Fibroblast of mammary gland (primary cell): ENCODE results near the gene ENDOV.
A peak's percentile ranks its signal among the peaks of the same experiment; 100 is the strongest.

Source experiments
- DNase-seq: peaks from one replicate; pipeline ENCODE4 v3.0.0-alpha.2; 2010; ENCODE audit warnings: low read depth
- H3K4me3 ChIP-seq: 2 replicates; pipeline ENCODE4 v1.5.1; 2011; ENCODE audit warnings: low read depth, mild to moderate bottlenecking, low read length, moderate library complexity; ENCODE audit not compliant: control insufficient read depth
- CTCF ChIP-seq: conservative IDR thresholded peaks from 2 replicates; pipeline ENCODE4 v1.5.1; 2011; ENCODE audit warnings: low read depth, low read length, inconsistent platforms; ENCODE audit not compliant: control insufficient read depth, insufficient read depth

ENDOV gene

GRCh38 chr17:80439499-80439898 is 24.5 kb downstream of the ENDOV start:
- no peak overlapping the region for H3K4me3 ChIP-seq
- no peak for DNase-seq
- TF ChIP-seq CTCF: no peak

GRCh38 chr17:80441133-80441578 is 26.2 kb downstream of the ENDOV start:
- no peak for TF ChIP-seq CTCF
- H3K4me3 ChIP-seq: no peak overlapping the region
- peak; percentile 28 for DNase-seq

- no peak for DNase-seq
- TF ChIP-seq CTCF: no peak
- no peak overlapping the region for H3K4me3 ChIP-seq
These were observed 26.8 kb downstream of the ENDOV start for GRCh38 chr17:80441598-80442322.

GRCh38 chr17:80442323-80442659 is 27.3 kb downstream of the ENDOV start:
- TF ChIP-seq CTCF: no peak
- no peak for DNase-seq
- H3K4me3 ChIP-seq: no peak overlapping the region

- no peak for TF ChIP-seq CTCF
- no peak for DNase-seq
- H3K4me3 ChIP-seq: no peak overlapping the region
These were observed 27.8 kb downstream of the ENDOV start for GRCh38 chr17:80442764-80443163.

- no peak for DNase-seq
- no peak for TF ChIP-seq CTCF
- no peak overlapping the region for H3K4me3 ChIP-seq
These were observed 28.5 kb downstream of the ENDOV start for GRCh38 chr17:80443498-80443897.
